VCaP (cell line): ENCODE results near the gene ATP5PD.

Experiments used
- H3K27ac ChIP-seq: fragments of 450-650 bp; 2 replicates; pipeline ENCODE4 v1.5.1; 2017
- TF ChIP-seq, protein P1 (sequence below): fragments of 450-650 bp; conservative IDR thresholded peaks from 2 replicates; pipeline ENCODE4 v1.5.1; 2017; ENCODE audit warnings: mild to moderate bottlenecking, moderate library complexity

Gene ATP5PD

DNA sequence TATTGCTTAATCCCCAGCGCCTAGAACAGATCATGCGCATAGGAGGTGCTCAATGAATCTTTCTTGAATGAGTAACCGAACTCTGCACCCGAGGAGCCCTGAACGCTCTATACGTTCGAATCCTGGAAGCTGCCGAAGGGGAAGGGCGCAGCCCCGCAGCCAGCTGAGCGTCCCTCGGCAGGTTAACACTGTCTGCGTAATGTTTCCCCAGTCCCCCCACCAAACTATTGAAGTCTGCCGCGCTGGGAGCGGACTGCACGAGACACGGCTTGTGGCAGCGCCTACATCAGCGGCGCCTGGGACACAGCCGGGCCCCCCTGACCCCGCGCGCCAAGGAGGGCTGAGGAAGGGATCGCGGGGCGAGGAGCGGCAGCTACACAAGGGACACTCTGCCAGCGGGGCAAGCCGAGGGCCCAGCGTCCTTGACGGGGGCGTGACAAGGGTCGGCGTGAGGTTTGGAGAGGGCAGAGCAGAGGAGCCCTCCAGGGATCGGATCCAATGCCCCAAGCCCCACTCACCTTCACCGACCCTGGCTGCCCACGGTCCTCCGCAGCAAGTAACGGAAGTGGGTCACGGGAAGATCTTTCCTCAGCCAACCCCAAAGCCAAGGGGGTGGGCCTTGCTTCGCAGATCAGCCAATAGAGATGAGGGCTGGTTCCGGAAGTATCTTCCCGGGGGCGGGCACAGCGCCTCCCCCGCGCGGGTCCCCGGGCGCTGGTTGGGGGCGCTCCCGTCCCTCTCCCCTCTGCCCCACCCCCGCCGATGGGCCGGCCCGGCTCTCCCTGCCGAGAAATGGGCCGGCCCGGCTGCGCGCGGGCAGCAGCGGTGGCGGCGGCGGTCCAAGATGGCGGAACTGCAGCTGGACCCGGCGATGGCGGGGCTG lies at the start of gene ATP5PD, which contains the start of gene KCTD2:
TSS of gene ATP5PD (minus strand) at position 563 of the 883 bp plus-strand sequence. CDS start 4,319 bp downstream, outside the sequence.
TSS of gene KCTD2 (plus strand) at position 819 of the 883 bp plus-strand sequence. CDS start at position 845, 26 bp downstream.
- peak within 1 kb of the TSS; percentile 88 for H3K27ac ChIP-seq
- TF ChIP-seq, protein P1, sequence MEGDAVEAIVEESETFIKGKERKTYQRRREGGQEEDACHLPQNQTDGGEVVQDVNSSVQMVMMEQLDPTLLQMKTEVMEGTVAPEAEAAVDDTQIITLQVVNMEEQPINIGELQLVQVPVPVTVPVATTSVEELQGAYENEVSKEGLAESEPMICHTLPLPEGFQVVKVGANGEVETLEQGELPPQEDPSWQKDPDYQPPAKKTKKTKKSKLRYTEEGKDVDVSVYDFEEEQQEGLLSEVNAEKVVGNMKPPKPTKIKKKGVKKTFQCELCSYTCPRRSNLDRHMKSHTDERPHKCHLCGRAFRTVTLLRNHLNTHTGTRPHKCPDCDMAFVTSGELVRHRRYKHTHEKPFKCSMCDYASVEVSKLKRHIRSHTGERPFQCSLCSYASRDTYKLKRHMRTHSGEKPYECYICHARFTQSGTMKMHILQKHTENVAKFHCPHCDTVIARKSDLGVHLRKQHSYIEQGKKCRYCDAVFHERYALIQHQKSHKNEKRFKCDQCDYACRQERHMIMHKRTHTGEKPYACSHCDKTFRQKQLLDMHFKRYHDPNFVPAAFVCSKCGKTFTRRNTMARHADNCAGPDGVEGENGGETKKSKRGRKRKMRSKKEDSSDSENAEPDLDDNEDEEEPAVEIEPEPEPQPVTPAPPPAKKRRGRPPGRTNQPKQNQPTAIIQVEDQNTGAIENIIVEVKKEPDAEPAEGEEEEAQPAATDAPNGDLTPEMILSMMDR, result no peak

GRCh38 chr17:75096082-75096625 lies 49.4 kb upstream of the ATP5PD start:
- TF ChIP-seq, protein P1, result no peak
- peak overlapping the region; percentile 31; the same call in 1 of the 2 replicates for H3K27ac ChIP-seq

GRCh38 chr17:75094871-75095399 lies 48.2 kb upstream of the ATP5PD start:
- TF ChIP-seq, protein P1, result no peak
- H3K27ac ChIP-seq, result no peak overlapping the region

DNA sequence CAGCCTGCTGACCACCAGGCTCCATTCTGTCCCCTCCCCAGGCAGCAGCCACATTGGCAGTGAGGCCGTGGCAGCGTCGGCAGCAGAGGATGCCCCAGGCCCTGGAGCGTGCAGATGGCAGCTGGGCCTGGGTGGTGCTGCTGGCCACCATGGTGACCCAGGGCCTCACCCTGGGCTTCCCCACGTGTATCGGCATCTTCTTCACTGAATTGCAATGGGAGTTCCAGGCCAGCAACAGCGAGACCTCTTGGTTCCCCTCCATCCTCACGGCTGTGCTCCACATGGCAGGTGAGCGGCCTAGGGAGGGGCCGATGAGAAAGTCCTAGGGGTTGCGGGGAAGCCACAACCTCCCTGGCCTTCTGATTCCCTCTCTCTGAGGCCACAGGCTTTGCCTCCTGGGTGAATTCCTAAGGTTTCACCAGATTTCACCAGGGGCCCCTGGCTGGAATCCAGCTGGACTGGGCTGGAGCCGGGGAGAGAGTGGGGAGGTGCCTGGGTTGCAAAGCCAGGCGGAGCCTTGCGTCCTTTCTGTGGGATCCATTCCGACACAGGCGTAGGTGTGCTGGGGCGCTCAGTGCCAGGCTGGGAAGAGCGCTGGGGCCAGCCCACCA lies 46.9 kb upstream of the ATP5PD start:
- no peak overlapping the region for H3K27ac ChIP-seq
- TF ChIP-seq, protein P1, result no peak

DNA sequence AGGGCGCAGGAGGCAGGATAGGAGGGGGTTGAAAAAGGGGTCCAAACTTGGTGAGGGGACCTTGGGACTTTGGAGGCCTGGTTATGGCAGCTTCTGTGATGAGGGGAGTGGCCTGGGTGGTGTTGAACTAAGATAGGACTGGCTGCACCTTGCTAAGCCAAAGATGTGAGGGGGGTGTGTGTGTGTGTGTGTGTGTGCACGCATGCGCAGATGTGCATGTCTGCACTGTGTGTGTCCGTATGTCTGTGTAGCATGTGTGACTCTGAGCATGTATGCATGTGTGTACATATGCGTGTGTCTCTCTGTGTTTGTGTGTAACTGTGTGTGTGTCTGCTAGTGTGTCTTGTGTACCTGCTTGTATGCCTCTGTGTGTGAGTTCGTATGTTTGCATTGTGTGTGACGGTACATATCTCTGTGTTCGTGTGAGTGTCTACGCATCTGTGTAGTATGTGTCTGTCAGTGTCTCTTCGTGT lies 45.1 kb upstream of the ATP5PD start:
- no peak overlapping the region for H3K27ac ChIP-seq
- TF ChIP-seq, protein P1, result no peak

DNA sequence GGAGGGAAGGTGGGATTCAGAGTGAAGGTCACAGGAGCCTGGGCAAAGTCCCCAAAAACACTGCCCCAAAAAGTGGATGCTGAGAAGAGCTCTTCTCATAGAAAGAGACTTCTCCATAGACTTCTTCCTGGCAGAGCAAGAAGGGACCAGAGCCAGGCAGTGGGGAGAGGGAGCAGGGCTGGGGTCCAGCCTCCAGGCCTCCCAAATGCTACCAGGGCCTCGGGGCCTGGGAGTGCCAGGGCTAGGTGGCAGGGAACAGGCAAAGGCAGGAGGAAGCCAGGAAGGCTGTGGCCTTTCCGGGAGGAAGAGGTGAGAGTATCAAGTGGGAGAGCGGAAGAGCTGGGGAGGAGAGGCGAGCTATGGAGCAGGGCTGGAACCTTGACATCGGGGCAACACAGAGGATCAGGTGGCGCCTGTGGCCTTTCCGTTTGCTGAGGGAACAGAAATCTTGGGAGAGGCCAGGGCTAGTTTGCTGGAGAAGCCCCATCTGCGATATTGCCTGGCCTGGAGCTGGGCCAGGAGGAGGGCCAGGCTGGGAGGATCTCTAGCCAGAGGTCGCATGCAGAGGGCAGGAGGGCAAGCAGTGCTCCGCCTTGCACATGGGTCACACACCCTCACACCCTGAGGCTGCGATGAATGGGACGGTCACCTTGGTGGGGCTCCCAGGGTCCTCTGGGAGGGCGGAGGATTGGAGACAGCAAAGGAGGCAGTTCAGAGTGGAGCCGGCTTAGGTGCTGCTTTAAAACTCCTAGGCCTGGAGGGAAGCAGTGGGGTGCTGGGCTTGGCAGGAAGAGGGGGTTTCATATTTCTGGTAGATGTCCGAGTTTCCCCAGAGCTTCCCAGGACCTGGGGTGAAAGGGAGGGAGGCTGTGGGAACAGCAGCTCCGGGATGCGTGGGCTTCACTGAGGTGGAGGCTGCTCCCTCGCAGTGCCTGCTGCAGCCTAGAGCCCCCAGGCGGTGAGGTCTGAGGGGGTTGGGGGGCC lies 44.4 kb upstream of the ATP5PD start:
- H3K27ac ChIP-seq, result 0 out of 2 replicates have a peak overlapping the region, but pooled peaks have one; percentile 9
- TF ChIP-seq, protein P1, result no peak
